M059J (cell line): ENCODE measurements around the gene PIANP. TPM values are rescaled to one million over a fixed set of nuclear protein-coding genes. Genes with fewer than 3 reads are reported as not detected.

Source experiments
- DNase-seq: peaks from one replicate; pipeline ENCODE4 v3.0.0-alpha.2; 2012; ENCODE audit warnings: low read depth
- total RNA-seq: library from RNA; depleted of rRNA; stranded (reverse); fragments of >200 nt; shearing (Covaris generic); gene quantifications from 2 replicates; pipeline ENCODE4 v1.2.3, GENCODE V29; 2014; rRNA removed

PIANP gene
- total RNA-seq, 1 experiment from 2014 or later: 0.12 TPM

- no peak for DNase-seq
Observed at GRCh38 chr12:6672143-6672542, 28.5 kb downstream of the PIANP start.

DNA sequence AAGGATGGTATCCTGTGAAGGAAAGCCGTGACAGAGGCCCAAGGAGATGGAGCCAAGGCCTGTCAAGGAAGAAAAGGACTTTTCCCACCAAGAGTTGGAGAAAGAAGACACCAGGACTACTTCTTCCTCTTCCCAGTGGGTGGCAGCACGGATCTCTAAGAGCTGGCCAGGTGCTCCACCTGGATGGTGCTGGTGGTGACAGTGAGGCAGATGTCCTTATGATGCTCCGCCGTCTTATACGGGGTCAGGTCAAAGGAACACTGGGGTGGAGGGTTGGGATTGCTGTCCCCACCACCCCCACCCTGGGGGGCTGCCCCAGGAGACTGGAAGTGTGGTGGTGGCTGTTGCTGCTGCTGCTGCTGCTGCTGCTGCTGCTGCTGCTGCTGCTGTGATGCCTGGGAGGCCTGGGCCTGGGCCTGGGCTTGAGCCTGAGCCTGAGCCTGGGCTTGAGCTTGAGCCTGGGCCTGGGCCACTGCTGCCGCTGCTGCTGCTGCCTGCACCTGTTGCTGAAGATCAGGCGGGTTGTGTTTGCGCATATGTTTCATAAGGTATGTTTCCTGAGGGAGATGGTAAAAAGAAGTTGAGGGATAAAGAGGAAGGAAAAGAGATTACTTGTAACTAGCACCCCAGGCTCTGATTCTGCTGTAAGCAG lies 32.9 kb downstream of the PIANP start:
- DNase-seq: peak; percentile 24

DNA sequence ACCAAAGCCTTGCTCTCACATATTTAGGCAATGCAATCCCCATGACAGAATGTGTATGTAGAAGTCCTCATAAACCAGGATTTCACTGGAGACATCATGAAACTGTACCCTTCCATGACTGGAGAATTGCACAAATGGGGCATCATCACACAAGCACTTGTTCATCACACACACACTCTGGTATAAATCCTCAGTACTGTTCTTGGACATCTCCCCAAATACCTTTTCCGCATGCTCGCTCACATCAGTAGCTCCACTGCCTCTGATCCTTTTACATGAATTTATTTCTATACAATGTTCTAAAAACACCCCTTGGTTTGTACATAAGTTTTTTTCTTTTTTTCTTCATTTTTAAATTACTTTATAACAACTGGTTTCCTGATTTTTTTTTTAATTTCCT lies 34.4 kb downstream of the PIANP start:
- peak; percentile 11 for DNase-seq

DNA sequence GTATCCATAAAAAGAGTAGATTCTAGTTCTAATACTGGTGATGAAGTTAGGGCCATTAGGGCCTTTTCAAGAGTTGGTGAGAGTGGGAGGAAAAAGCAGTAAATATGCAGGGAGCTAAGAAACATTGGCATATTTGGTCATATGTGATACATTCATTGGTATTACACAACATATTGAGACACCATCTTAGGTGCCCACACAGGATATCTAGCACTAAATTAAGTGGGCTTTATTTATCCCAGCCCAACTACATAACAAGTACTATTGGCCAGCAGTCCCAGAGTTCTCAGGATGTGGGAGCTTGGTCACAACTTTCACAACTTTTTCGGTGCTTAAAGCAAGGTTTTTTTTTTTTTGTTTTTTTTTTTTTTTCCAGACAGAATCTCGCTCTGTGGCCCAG lies 35.7 kb downstream of the PIANP start:
- no peak for DNase-seq

- peak; percentile 99 for DNase-seq
Observed at GRCh38 chr12:6662906-6663742, 37.5 kb downstream of the PIANP start, which contains the start of gene ING4. ING4 (minus strand) TSS chr12:6663119; CDS start chr12:6663101, 18 bp downstream.

- DNase-seq: no peak
Observed at GRCh38 chr12:6662602-6662905, 38.1 kb downstream of the PIANP start.

DNA sequence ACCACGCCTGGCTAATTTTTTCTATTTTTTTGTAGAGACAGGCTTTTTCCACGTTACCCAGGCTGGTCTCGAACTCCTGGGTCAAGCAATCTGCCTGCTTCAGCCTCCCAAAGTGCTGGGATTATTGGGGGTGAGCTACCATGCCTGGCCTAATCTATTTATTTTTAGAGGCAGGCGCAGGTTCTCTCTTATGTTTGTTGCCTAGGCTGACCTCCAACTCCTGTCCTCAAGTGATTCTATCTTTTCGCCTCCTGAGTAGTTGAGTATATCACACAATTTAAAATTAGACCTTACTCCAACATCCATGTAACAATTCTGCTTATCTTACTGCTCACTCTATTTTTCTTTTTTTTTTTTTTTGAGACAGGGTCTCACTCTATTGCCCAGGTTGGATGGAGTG lies 46.6 kb downstream of the PIANP start:
- DNase-seq: no peak

DNA sequence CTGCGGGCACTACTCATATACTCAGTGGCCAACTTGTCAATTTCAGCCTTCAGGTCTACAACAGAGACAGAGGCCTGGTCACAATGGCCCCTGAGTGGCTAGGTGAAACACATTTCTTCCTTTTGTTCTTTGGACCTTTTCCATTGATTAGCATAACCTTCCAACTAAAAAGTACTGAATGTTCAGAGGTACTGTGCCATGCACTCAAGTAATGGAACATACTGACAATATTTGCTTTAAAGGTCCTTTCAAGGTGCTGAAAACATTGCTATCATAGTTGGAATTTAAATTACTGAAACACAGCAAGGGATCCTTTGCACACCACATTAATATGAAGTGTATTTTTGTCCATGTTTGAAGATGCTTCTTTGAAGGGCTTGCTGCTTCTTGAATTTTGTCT lies 47.3 kb downstream of the PIANP start:
- no peak for DNase-seq

- DNase-seq: no peak
Observed at GRCh38 chr12:6652391-6652790, 48.2 kb downstream of the PIANP start.

DNA sequence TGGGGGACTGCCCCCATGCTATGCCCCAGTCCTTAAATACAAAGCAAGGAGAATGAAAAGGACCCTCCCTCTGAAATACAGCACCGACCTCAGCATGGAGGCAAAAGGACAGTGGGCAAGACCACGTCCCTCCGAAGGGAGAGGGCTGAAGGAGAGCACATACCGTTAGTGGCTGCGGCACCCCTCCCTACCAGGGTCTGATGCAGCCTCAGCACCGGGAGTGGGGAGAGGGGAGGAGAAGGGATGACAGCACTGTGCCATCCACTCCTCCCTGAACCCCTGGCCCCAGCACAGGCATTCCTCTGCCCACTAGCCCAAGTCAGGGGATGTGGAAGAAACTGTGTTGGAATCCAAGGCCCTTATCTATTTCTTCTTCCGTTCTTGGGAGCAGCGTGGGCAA lies 49.8 kb downstream of the PIANP start:
- no peak for DNase-seq

- no peak for DNase-seq
Observed at GRCh38 chr12:6647083-6647604, 53.5 kb downstream of the PIANP start, which contains the start of gene ACRBP. ACRBP (minus strand) TSS chr12:6647432; CDS start chr12:6647366, 66 bp downstream.

- no peak for DNase-seq
Observed at GRCh38 chr12:6646276-6647082, 54.1 kb downstream of the PIANP start.

GRCh38 chr12:6644903-6645302 lies 55.7 kb downstream of the PIANP start:
- no peak for DNase-seq

DNA sequence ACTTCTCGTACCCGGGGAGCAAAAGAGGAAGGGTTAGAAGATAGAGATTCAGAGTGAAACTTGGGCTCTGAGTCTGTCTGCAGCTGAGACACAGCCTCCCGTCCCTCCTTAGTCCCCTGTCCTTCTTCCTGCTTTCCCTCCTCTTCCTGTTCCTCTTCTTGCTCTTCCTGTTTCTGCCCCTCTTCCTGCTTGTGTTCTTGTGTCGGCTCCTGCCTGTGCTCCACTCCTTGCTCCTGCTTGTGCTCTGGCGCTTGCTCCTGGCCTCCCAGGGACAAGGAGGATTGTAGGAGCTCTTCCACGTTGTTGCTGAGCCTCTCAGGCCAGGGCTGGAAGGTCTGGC lies 56.4 kb downstream of the PIANP start:
- DNase-seq: no peak

Other genes with a start within 250 kb of the PIANP start
- 5.4 and 12.1 TPM in 2 replicates for gene TAPBPL, start 248.8 kb downstream of the PIANP start, total RNA-seq
- 0.96 and 2.6 TPM in 2 replicates for gene VAMP1, start 230.1 kb downstream of the PIANP start, total RNA-seq
- gene MRPL51, start 207.6 kb downstream of the PIANP start, total RNA-seq: 141 and 159 TPM in 2 replicates
- gene NCAPD2, start 206.7 kb downstream of the PIANP start, total RNA-seq: 61.8 and 117 TPM in 2 replicates
- 6,702 and 8,157 TPM in 2 replicates for gene GAPDH, start 166.3 kb downstream of the PIANP start, total RNA-seq
- gene IFFO1, start 144.8 kb downstream of the PIANP start, total RNA-seq: 5.4 and 13.4 TPM in 2 replicates
- 29.8 and 47.0 TPM in 2 replicates for gene NOP2, start 132.5 kb downstream of the PIANP start, total RNA-seq
- gene CHD4, start 93.4 kb downstream of the PIANP start, total RNA-seq: 131 and 207 TPM in 2 replicates
- 0.27 TPM in 1 of 2 replicates, not detected in the other for gene LPAR5, start 64.9 kb downstream of the PIANP start, total RNA-seq
- gene ACRBP, start 53.4 kb downstream of the PIANP start, total RNA-seq: not detected in 2 replicates
- 19.3 and 37.8 TPM in 2 replicates for gene ING4, start 37.7 kb downstream of the PIANP start, total RNA-seq
- gene ZNF384, start 11.4 kb downstream of the PIANP start, total RNA-seq: 18.1 and 25.0 TPM in 2 replicates
- 60.2 and 66.0 TPM in 2 replicates for gene COPS7A, start 23.2 kb upstream of the PIANP start, total RNA-seq
- 274 and 278 TPM in 2 replicates for gene MLF2, start 52.3 kb upstream of the PIANP start, total RNA-seq
- gene PTMS, start 65.5 kb upstream of the PIANP start, total RNA-seq: 136 and 216 TPM in 2 replicates
- not detected in 2 replicates for gene LAG3, start 71.7 kb upstream of the PIANP start, total RNA-seq
- gene CD4, start 88.7 kb upstream of the PIANP start, total RNA-seq: not detected in 2 replicates
- gene GPR162, start 121.0 kb upstream of the PIANP start, total RNA-seq: 2.1 TPM in 1 of 2 replicates, not detected in the other
- gene P3H3, start 127.6 kb upstream of the PIANP start, total RNA-seq: 18.8 and 34.4 TPM in 2 replicates
- gene GNB3, start 140.1 kb upstream of the PIANP start, total RNA-seq: 0.57 TPM in 1 of 2 replicates, not detected in the other
- 123 and 126 TPM in 2 replicates for gene CDCA3, start 150.5 kb upstream of the PIANP start, total RNA-seq
- 47.3 and 79.3 TPM in 2 replicates for gene USP5, start 151.3 kb upstream of the PIANP start, total RNA-seq
- gene TPI1, start 166.7 kb upstream of the PIANP start, total RNA-seq: 1,942 and 2,129 TPM in 2 replicates
- 6.1 and 7.7 TPM in 2 replicates for gene SPSB2, start 172.5 kb upstream of the PIANP start, total RNA-seq
- gene LRRC23, start 204.0 kb upstream of the PIANP start, total RNA-seq: 3.6 and 11.0 TPM in 2 replicates
- 29.1 and 30.0 TPM in 2 replicates for gene ENO2, start 213.8 kb upstream of the PIANP start, total RNA-seq
- gene ATN1, start 227.1 kb upstream of the PIANP start, total RNA-seq: 3.9 and 25.0 TPM in 2 replicates
- not detected in 2 replicates for gene RNU7-1, start 243.0 kb upstream of the PIANP start, total RNA-seq
- gene C12orf57, start 243.2 kb upstream of the PIANP start, total RNA-seq: 192 and 242 TPM in 2 replicates